H1 (cell line): ENCODE data around the gene CMIP. TPM values are rescaled to one million over a fixed set of nuclear protein-coding genes. Genes with fewer than 3 reads are reported as not detected.

ENCODE experiments used
- CTCF ChIA-PET: fragments of 300-600 bp; sonication (Branson Sonifier 250); formaldehyde crosslinking; loops from one replicate; lab custom pipeline; 2021; ENCODE audit not compliant: partially characterized antibody; lab: Charles Lee
- POLR2A ChIA-PET: fragments of 300-600 bp; sonication (Branson Sonifier 250); formaldehyde crosslinking; loops from one replicate; lab custom pipeline; 2021; ENCODE audit warnings: inconsistent platforms; ENCODE audit not compliant: partially characterized antibody; lab: Charles Lee
- DNase-seq, 2 experiments: peaks; one replicate each; pipeline versions ENCODE4 v3.0.0 to v3.0.0-alpha.2; 2010 to 2022; ENCODE audit warnings: low spot score in 2 of 2, low read depth in 1 of 2, mixed read lengths in 1 of 2
- FAIRE-seq: peaks from 2 replicates; lab custom pipeline; 2011; peaks lifted over from hg19 to GRCh38; lab: Jason Lieb, UNC
- H2AFZ ChIP-seq: 2 replicates; pipeline ENCODE4 v1.8.1; 2012; ENCODE audit warnings: low read length, inconsistent platforms
- H2AK5ac ChIP-seq: 2 replicates; pipeline ENCODE4 v1.6.1; 2013; ENCODE audit warnings: low read depth, low read length
- H2BK120ac ChIP-seq: replicated peaks from 2 replicates; pipeline ENCODE3; 2013; ENCODE audit warnings: low read depth, low read length, inconsistent platforms
- H2BK12ac ChIP-seq: 2 replicates; pipeline ENCODE4 v1.6.1; 2013; ENCODE audit warnings: low read depth, low read length
- H2BK15ac ChIP-seq: 2 replicates; pipeline ENCODE4 v1.6.1; 2013; ENCODE audit warnings: low read length
- H2BK20ac ChIP-seq: 2 replicates; pipeline ENCODE4 v1.6.1; 2013; ENCODE audit warnings: low read length
- H2BK5ac ChIP-seq: 2 replicates; pipeline ENCODE4 v1.6.1; 2013; ENCODE audit warnings: low read depth, low read length
- H3K14ac ChIP-seq: 2 replicates; pipeline ENCODE4 v1.6.1; 2013; ENCODE audit warnings: inconsistent platforms; ENCODE audit not compliant: insufficient read length
- H3K18ac ChIP-seq: 2 replicates; pipeline ENCODE4 v1.6.1; 2013; ENCODE audit warnings: low read length; ENCODE audit errors: extremely low read depth
- H3K23ac ChIP-seq: 2 replicates; pipeline ENCODE4 v1.6.1; 2013; ENCODE audit warnings: inconsistent platforms; ENCODE audit not compliant: insufficient read length
- H3K23me2 ChIP-seq: 2 replicates; pipeline ENCODE4 v1.6.1; 2013; ENCODE audit warnings: low read depth, low read length
- H3K27ac ChIP-seq: 2 replicates; pipeline ENCODE4 v1.6.1; 2011; ENCODE audit warnings: low read depth, low read length, inconsistent platforms
- H3K27me3 ChIP-seq, 4 experiments: replicated peaks in 1 of 4; 1 replicate in 1 of 4; 2 replicates in 3 of 4; pipeline versions ENCODE4 v1.6.1 to v1.8.1; 2011 to 2013; ENCODE audit warnings: low read length in 3 of 4, mild to moderate bottlenecking in 3 of 4, inconsistent platforms in 2 of 4, mixed read lengths in 2 of 4, moderate library complexity in 1 of 4; ENCODE audit not compliant: control insufficient read depth in 3 of 4, insufficient read depth in 3 of 4; ENCODE audit errors: extremely low read depth in 1 of 4
- H3K36me3 ChIP-seq, 4 experiments: 2 replicates each; pipeline versions ENCODE4 v1.6.1 to v1.8.1; 2011 to 2013; ENCODE audit warnings: mild to moderate bottlenecking in 4 of 4, low read length in 3 of 4, moderate library complexity in 2 of 4, control low read depth in 1 of 4, inconsistent platforms in 1 of 4; ENCODE audit not compliant: insufficient read depth in 4 of 4, control insufficient read depth in 2 of 4
- H3K4ac ChIP-seq: replicated peaks from 2 replicates; pipeline ENCODE3; 2013; ENCODE audit warnings: low read length, low read depth, mixed read lengths, inconsistent platforms; ENCODE audit not compliant: insufficient read length
- H3K4me1 ChIP-seq, 4 experiments: replicated peaks in 1 of 4; 1 replicate in 1 of 4; 2 replicates in 3 of 4; pipeline versions ENCODE4 v1.6.1 to v1.8.1; 2011 to 2013; ENCODE audit warnings: low read length in 3 of 4, inconsistent platforms in 2 of 4, mixed read lengths in 1 of 4; ENCODE audit not compliant: insufficient read depth in 4 of 4, control insufficient read depth in 3 of 4
- H3K4me2 ChIP-seq, 2 experiments: 2 replicates each; pipeline versions ENCODE4 v1.6.1 to v1.8.1; 2011 to 2013; ENCODE audit warnings: low read depth in 2 of 2, low read length in 2 of 2, control low read depth in 1 of 2, inconsistent platforms in 1 of 2, mild to moderate bottlenecking in 1 of 2; ENCODE audit not compliant: insufficient read depth in 1 of 2
- H3K4me3 ChIP-seq, 4 experiments: fragments of 200-600, 300-600 bp in 1 of 4; sonication (generic), shearing (Covaris generic), sonication (Bioruptor Twin) in 1 of 4; 2 replicates each; pipeline versions ENCODE4 v1.5.1 to v1.8.1; 2011 to 2016; ENCODE audit warnings: low read length in 4 of 4, low read depth in 3 of 4, control low read depth in 2 of 4, inconsistent platforms in 2 of 4, mild to moderate bottlenecking in 2 of 4, mixed read lengths in 1 of 4, moderate library complexity in 1 of 4; ENCODE audit not compliant: insufficient read depth in 2 of 4; ENCODE audit errors: extremely low read depth in 1 of 4
- H3K56ac ChIP-seq: replicated peaks from 2 replicates; pipeline ENCODE3; 2013; ENCODE audit warnings: low read depth, mild to moderate bottlenecking, mixed read lengths, low read length, inconsistent platforms; ENCODE audit not compliant: insufficient read length
- H3K79me1 ChIP-seq: 2 replicates; pipeline ENCODE4 v1.6.1; 2013; ENCODE audit warnings: low read depth, low read length, control low read depth
- H3K79me2 ChIP-seq, 2 experiments: 2 replicates each; pipeline versions ENCODE4 v1.6.1 to v1.8.1; 2012 to 2013; ENCODE audit warnings: low read length in 2 of 2, mild to moderate bottlenecking in 2 of 2, inconsistent platforms in 1 of 2; ENCODE audit not compliant: insufficient read depth in 2 of 2, control insufficient read depth in 1 of 2
- H3K9ac ChIP-seq, 4 experiments: replicated peaks in 1 of 4; 1 replicate in 1 of 4; 2 replicates in 3 of 4; pipeline versions ENCODE4 v1.6.1 to v1.8.1; 2011 to 2013; ENCODE audit warnings: low read depth in 3 of 4, low read length in 3 of 4, control low read depth in 2 of 4, mild to moderate bottlenecking in 2 of 4, moderate library complexity in 2 of 4, inconsistent platforms in 1 of 4; ENCODE audit errors: extremely low read depth in 1 of 4
- H3K9me3 ChIP-seq, 2 experiments: 2 replicates each; pipeline versions ENCODE4 v1.6.1 to v1.8.1; 2012 to 2013; ENCODE audit warnings: mild to moderate bottlenecking in 2 of 2, moderate library complexity in 2 of 2, control low read depth in 1 of 2, inconsistent platforms in 1 of 2, low read depth in 1 of 2, low read length in 1 of 2, mixed read lengths in 1 of 2; ENCODE audit not compliant: insufficient read depth in 2 of 2
- H4K20me1 ChIP-seq, 2 experiments: replicated peaks in 1 of 2; 2 replicates each; pipeline versions ENCODE3 to v1.8.1; 2011 to 2013; ENCODE audit warnings: inconsistent platforms in 2 of 2, low read length in 2 of 2, mild to moderate bottlenecking in 1 of 2; ENCODE audit not compliant: insufficient read depth in 2 of 2, control insufficient read depth in 1 of 2
- H4K5ac ChIP-seq: 2 replicates; pipeline ENCODE4 v1.6.1; 2013; ENCODE audit warnings: low read length, low read depth, mixed read lengths, inconsistent platforms; ENCODE audit not compliant: insufficient read length
- H4K8ac ChIP-seq: 2 replicates; pipeline ENCODE4 v1.8.0; 2013; ENCODE audit warnings: mild to moderate bottlenecking, moderate library complexity, low read length, inconsistent platforms; ENCODE audit not compliant: insufficient read depth; ENCODE audit errors: extremely low read depth
- H4K91ac ChIP-seq: replicated peaks from 2 replicates; pipeline ENCODE3; 2013; ENCODE audit warnings: low read length, mixed read lengths, inconsistent platforms; ENCODE audit not compliant: insufficient read length
- CTCF ChIP-seq, 3 experiments: IDR thresholded peaks; 1 replicate in 2 of 3; 2 replicates in 1 of 3; pipeline versions ENCODE4 v1.5.1 to v1.6.1; 2011; ENCODE audit warnings: low read length in 3 of 3, mild to moderate bottlenecking in 3 of 3, inconsistent platforms in 2 of 3, low read depth in 1 of 3, moderate library complexity in 1 of 3; ENCODE audit not compliant: insufficient read depth in 1 of 3; ENCODE audit errors: control extremely low read depth in 1 of 3
- KDM5A ChIP-seq: fragments of 200-600 bp; IDR thresholded peaks from 2 replicates; pipeline ENCODE4 v1.7.1; 2012; ENCODE audit warnings: mild to moderate bottlenecking, low read length, inconsistent platforms, mixed read lengths
- WGBS, 2 experiments: shearing (Covaris generic) in 1 of 2; methylation state at CpG; one replicate each; pipeline versions ENCODE4 v1.1.6 to v1.1.7; 2013 to 2015; ENCODE audit warnings: low lambda C conversion rate in 2 of 2, mixed read lengths in 2 of 2, inconsistent platforms in 1 of 2, low coverage in 1 of 2, missing lambda C conversion rate in 1 of 2; ENCODE audit not compliant: insufficient replicate concordance in 2 of 2, insufficient coverage in 1 of 2, insufficient read length in 1 of 2; ENCODE audit errors: extremely low coverage in 1 of 2, missing lambda C conversion rate in 1 of 2; 5-methylcytosine and 5-hydroxymethylcytosine counted together
- polyA plus RNA-seq, 7 experiments: library from polyadenylated mRNA; depleted of rRNA in 3 of 7; stranded (reverse) in 5 of 7; unstranded in 2 of 7; fragments of >200 nt in 5 of 7; fragments of 200-250 nt in 2 of 7; gene quantifications; 1 replicate in 5 of 7; 2 replicates in 1 of 7; 4 replicates in 1 of 7; pipeline versions ENCODE4 v1.2.1 to v1.2.3, GENCODE V29; 2011 to 2013; ENCODE audit warnings: missing spikeins in 2 of 7, mixed read lengths in 2 of 7
- total RNA-seq: library from RNA; stranded (reverse); fragmentation: NEBNext Ultra II Directional; extraction: Animal tissue kit (Norgen Biotek cat#: 25700); gene quantifications from 2 replicates; pipeline ENCODE4 v1.2.1, GENCODE V29; 2021

CMIP gene
- total and polyA plus RNA-seq, 2 of the 8 experiments (the other 6 are each of a cell fraction or from before 2014, with no cell fraction given): 7.9 to 53.2 TPM

- ChIA-PET POLR2A (interaction anchor here (0.8 to 2.4 kb wide), 3 partner anchors 9 to 53 kb away, joined by 3 to 11 read pairs (median 3); no protein-coding TSS in a partner anchor), CTCF (interaction anchor here (0.6 to 1.2 kb wide), 5 partner anchors 8 to 133 kb away, joined by 3 to 7 read pairs (median 3); no protein-coding TSS in a partner anchor)
- H3K36me3 ChIP-seq: no peaks in the 10 kb centered on the region
- DNase-seq (no peak), FAIRE-seq (no peak)
- H3K4ac ChIP-seq: no peak overlapping the region
- no peak overlapping the region for H2AFZ ChIP-seq
- no peak overlapping the region for H2BK20ac ChIP-seq
- H3K79me2 ChIP-seq: peaks cover 0 to 34% of the 10 kb centered on the region in 2 experiments; a peak in 2 of 4 replicates
- H2BK5ac ChIP-seq: no peak overlapping the region
- no peak overlapping the region for H3K9ac ChIP-seq
- WGBS, 2 experiments: 85% methylated on average over 16 of the region's 16 CpGs; no CpG with 5 or more reads in 1 of the 2 experiments
- H4K8ac ChIP-seq: no peak overlapping the region
- H3K9me3 ChIP-seq: no peaks in the 10 kb centered on the region
- no peak overlapping the region for H3K4me2 ChIP-seq
- no peak overlapping the region for H2BK120ac ChIP-seq
- peaks cover 0 to 12% (median 2%) of the 10 kb centered on the region in 4 experiments; a peak in 4 of 7 replicates for H3K4me1 ChIP-seq
- no peak overlapping the region for H2BK12ac ChIP-seq
- no peak overlapping the region for H3K56ac ChIP-seq
- no peak overlapping the region for H4K91ac ChIP-seq
- no peak overlapping the region for H2BK15ac ChIP-seq
- H2AK5ac ChIP-seq: no peak overlapping the region
- no peak overlapping the region for H3K27ac ChIP-seq
- H3K79me1 ChIP-seq: peaks cover 9% of the 10 kb centered on the region
- H3K18ac ChIP-seq: no peak overlapping the region
- no peaks in the 10 kb centered on the region; a peak in 1 of 7 replicates for H3K27me3 ChIP-seq
- no peak overlapping the region for H3K23ac ChIP-seq
- no peaks in the 10 kb centered on the region for H3K23me2 ChIP-seq
- H3K4me3 ChIP-seq: no peak overlapping the region
- peaks cover 7 to 22% of the 10 kb centered on the region in 2 experiments for H4K20me1 ChIP-seq
- H4K5ac ChIP-seq: no peak overlapping the region
- H3K14ac ChIP-seq: no peak overlapping the region
- TF ChIP-seq CTCF (IDR thresholded peaks at IDR 0.05; ENCODE audit: control extremely low read depth in 1 of 3, insufficient read depth in 1 of 3, low read depth in 1 of 3, low read length in 3 of 3): no peak
- no peak for TF ChIP-seq KDM5A
Measured at GRCh38 chr16:81639931-81640680, 195.5 kb downstream of the CMIP start.
